HG03565 (cell line): ENCODE data around the gene PREX1.

Experiments used
- ATAC-seq: cut with Tn5 transposase; IDR thresholded peaks from one replicate; pipeline ENCODE4 v1.9.1; 2021; ENCODE audit warnings: mild to moderate bottlenecking, moderate library complexity; ENCODE audit not compliant: unreplicated experiment

PREX1 gene

GRCh38 chr20:48597521-48598302 lies 230.1 kb downstream of the PREX1 start:
- no peak for ATAC-seq

- ATAC-seq: no peak
These were observed 231.4 kb downstream of the PREX1 start for GRCh38 chr20:48596334-48596898.

GRCh38 chr20:48595495-48596333 lies 232.1 kb downstream of the PREX1 start:
- ATAC-seq: no peak

GRCh38 chr20:48594533-48594932 lies 233.3 kb downstream of the PREX1 start:
- no peak for ATAC-seq

- no peak for ATAC-seq
These were observed 235.5 kb downstream of the PREX1 start for GRCh38 chr20:48592107-48592940.

GRCh38 chr20:48586730-48587129 lies 241.1 kb downstream of the PREX1 start:
- no peak for ATAC-seq

GRCh38 chr20:48585061-48585870 lies 242.5 kb downstream of the PREX1 start:
- no peak for ATAC-seq

- ATAC-seq: no peak
These were observed 243.3 kb downstream of the PREX1 start for GRCh38 chr20:48584391-48585060.

GRCh38 chr20:48583801-48584200 lies 244.0 kb downstream of the PREX1 start:
- no peak for ATAC-seq

- no peak for ATAC-seq
These were observed 244.6 kb downstream of the PREX1 start for GRCh38 chr20:48583171-48583570.

GRCh38 chr20:48582673-48582985 lies 245.2 kb downstream of the PREX1 start:
- ATAC-seq: no peak

GRCh38 chr20:48581167-48581566 lies 246.6 kb downstream of the PREX1 start:
- ATAC-seq: no peak

GRCh38 chr20:48578397-48579098 lies 249.3 kb downstream of the PREX1 start:
- no peak for ATAC-seq

GRCh38 chr20:48577557-48577956 lies 250.2 kb downstream of the PREX1 start:
- ATAC-seq: no peak

GRCh38 chr20:48574383-48574782 lies 253.4 kb downstream of the PREX1 start:
- no peak for ATAC-seq
